ENCODE results near the gene PCAT7.

Gene PCAT7

DNA sequence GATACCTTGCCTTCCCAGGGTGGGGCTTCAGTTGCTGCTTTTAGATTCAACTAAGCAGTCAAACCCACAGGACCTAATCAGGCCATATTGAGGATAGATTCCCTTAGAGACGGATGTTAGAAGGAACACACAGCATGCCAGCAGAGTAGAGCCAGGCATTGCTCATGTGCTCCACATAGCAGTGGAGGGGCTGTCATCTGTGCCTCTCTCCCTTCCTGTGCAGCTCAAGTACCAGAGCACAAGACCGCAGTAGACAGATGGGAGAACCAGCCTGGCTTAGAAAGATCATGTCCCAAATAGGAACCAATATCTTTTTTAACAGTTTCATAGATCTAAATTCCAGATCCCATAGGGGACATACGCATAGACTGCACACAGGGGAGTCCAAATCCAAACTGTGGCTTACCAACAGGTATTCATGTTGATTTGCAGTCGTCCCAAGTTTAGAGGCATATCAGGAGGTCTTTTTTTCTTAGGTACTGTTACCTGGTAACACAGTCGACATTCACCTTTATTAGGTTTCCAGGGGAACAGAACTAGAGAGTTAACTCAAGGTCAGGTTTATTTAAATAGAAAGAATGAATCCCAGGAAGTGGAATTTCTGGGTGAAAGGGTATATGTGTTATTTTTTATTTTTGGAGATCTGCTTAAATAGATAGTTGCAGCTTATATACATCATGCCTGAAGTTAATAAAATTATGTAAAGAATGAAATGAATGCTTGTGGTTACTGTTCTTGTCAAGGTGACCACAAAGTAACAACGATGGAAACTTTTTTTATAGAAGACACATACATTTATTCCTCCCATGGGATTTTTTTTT is 43.5 kb upstream of the PCAT7 start:
- Histone ChIP-seq H3K4me2 (ENCODE audit: insufficient read depth, low read length, poor library complexity, severe bottlenecking) (no peak overlapping the region), H2BK120ac (ENCODE audit: low read depth, low read length) (no peak overlapping the region), H3K79me1 (ENCODE audit: low read depth, low read length) (no peaks in the 10 kb centered on the region), H3K14ac (ENCODE audit: low read length) (no peak overlapping the region), H4K91ac (ENCODE audit: low read depth, low read length, poor library complexity) (no peak overlapping the region), H2BK12ac (ENCODE audit: low read length) (no peak overlapping the region), H4K8ac (ENCODE audit: low read depth, low read length) (no peak overlapping the region), H3K4me3 (ENCODE audit: low read length in 2 of 2) (no peak overlapping the region), H3K27me3 (ENCODE audit: control insufficient read depth in 3 of 3, insufficient read depth in 3 of 3, low read depth in 1 of 3, low read length in 3 of 3) (no peaks in the 10 kb centered on the region), H2AK5ac (ENCODE audit: low read depth, low read length) (no peak overlapping the region), H3K9ac (ENCODE audit: low read depth, low read length, poor library complexity) (no peak overlapping the region), H2BK15ac (ENCODE audit: low read length) (no peak overlapping the region), H2BK5ac (ENCODE audit: low read length) (no peak overlapping the region), H3K4me1 (ENCODE audit: control insufficient read depth in 2 of 2, insufficient read depth in 1 of 2, low read depth in 1 of 2, low read length in 2 of 2) (peaks cover 0 to 2% of the 10 kb centered on the region in 2 donors), H2AFZ (ENCODE audit: low read length) (no peak overlapping the region), H3K9me3 (replicated peaks in 1 of 2; ENCODE audit: control insufficient read depth in 2 of 2, insufficient read depth in 1 of 2, low read depth in 1 of 2, low read length in 2 of 2) (no peaks in the 10 kb centered on the region), H3K18ac (ENCODE audit: low read length) (no peak overlapping the region), H3K4ac (ENCODE audit: low read length) (no peak overlapping the region), H3K23ac (ENCODE audit: low read depth, low read length, poor library complexity) (no peak overlapping the region), H3K36me3 (replicated peaks in 1 of 2; ENCODE audit: control insufficient read depth in 2 of 2, insufficient read depth in 2 of 2, low read length in 2 of 2) (no peaks in the 10 kb centered on the region), H3K27ac (replicated peaks; ENCODE audit: low read length) (no peak overlapping the region)
- no CpG with 5 or more reads among the region's 6 CpGs for WGBS, 2 donors (ENCODE audit: extremely low coverage in 2 of 2, insufficient read length in 2 of 2, insufficient replicate concordance in 1 of 2)
- no peak for DNase-seq (ENCODE audit: low spot score)

DNA sequence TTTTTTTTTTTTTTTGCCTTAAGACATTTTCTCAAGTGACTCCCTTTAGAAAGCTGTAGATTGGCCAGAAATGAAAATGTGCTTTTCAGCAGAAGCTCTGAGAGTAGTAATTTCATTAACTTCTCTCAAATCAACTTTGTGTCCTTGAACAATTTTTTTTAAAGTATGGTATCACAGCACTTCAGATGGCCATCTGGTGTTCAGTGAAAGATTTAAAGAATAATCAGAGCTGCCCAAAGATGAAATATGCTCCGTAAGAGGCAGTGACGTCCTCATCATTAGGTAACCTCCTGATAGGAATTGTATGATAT is 43.0 kb upstream of the PCAT7 start:
- no peak overlapping the region for H3K14ac ChIP-seq (ENCODE audit: low read length)
- no peak overlapping the region for H3K4ac ChIP-seq (ENCODE audit: low read length)
- H2AFZ ChIP-seq (ENCODE audit: low read length), result no peak overlapping the region
- no peak overlapping the region for H2AK5ac ChIP-seq (ENCODE audit: low read depth, low read length)
- no peak overlapping the region for H3K27ac ChIP-seq (replicated peaks; ENCODE audit: low read length)
- no peaks in the 10 kb centered on the region for H3K36me3 ChIP-seq (replicated peaks in 1 of 2; ENCODE audit: control insufficient read depth in 2 of 2, insufficient read depth in 2 of 2, low read length in 2 of 2)
- H3K4me1 ChIP-seq (ENCODE audit: control insufficient read depth in 2 of 2, insufficient read depth in 1 of 2, low read depth in 1 of 2, low read length in 2 of 2), result peaks cover 0 to 2% of the 10 kb centered on the region in 2 donors
- no CpG with 5 or more reads among the region's 2 CpGs for WGBS, 2 donors (ENCODE audit: extremely low coverage in 2 of 2, insufficient read length in 2 of 2, insufficient replicate concordance in 1 of 2)
- no peak overlapping the region for H2BK12ac ChIP-seq (ENCODE audit: low read length)
- no peak for DNase-seq (ENCODE audit: low spot score)
- no peak overlapping the region for H3K23ac ChIP-seq (ENCODE audit: low read depth, low read length, poor library complexity)
- H3K27me3 ChIP-seq (ENCODE audit: control insufficient read depth in 3 of 3, insufficient read depth in 3 of 3, low read depth in 1 of 3, low read length in 3 of 3), result no peaks in the 10 kb centered on the region
- H3K79me1 ChIP-seq (ENCODE audit: low read depth, low read length), result no peaks in the 10 kb centered on the region
- H3K4me3 ChIP-seq (ENCODE audit: low read length in 2 of 2), result no peak overlapping the region
- no peaks in the 10 kb centered on the region for H3K9me3 ChIP-seq (replicated peaks in 1 of 2; ENCODE audit: control insufficient read depth in 2 of 2, insufficient read depth in 1 of 2, low read depth in 1 of 2, low read length in 2 of 2)
- no peak overlapping the region for H2BK15ac ChIP-seq (ENCODE audit: low read length)
- no peak overlapping the region for H3K18ac ChIP-seq (ENCODE audit: low read length)
- no peak overlapping the region for H2BK5ac ChIP-seq (ENCODE audit: low read length)
- H3K4me2 ChIP-seq (ENCODE audit: insufficient read depth, low read length, poor library complexity, severe bottlenecking), result no peak overlapping the region
- no peak overlapping the region for H2BK120ac ChIP-seq (ENCODE audit: low read depth, low read length)
- H3K9ac ChIP-seq (ENCODE audit: low read depth, low read length, poor library complexity), result no peak overlapping the region
- H4K8ac ChIP-seq (ENCODE audit: low read depth, low read length), result no peak overlapping the region
- H4K91ac ChIP-seq (ENCODE audit: low read depth, low read length, poor library complexity), result no peak overlapping the region

DNA sequence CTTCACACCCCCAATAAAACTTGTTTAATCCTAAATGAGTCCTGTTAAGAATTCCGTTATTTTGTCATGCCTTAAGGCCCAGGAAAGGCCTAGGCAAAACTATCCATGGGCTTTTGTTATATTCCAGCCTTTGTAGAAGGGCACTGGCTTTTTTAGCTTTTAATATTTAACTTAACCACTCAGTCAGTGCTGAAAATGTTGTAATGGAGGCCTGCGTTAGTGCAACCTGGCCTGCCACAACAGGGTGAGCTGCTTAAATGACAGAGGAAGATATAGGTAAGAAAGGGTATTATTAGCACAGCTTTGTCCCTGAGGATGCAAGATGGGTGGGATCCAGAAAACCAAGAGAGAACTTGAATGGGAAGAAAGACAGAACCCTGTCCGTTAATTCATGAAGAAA is 40.2 kb upstream of the PCAT7 start:
- no peaks in the 10 kb centered on the region for H3K36me3 ChIP-seq (replicated peaks in 1 of 2; ENCODE audit: control insufficient read depth in 2 of 2, insufficient read depth in 2 of 2, low read length in 2 of 2)
- H3K4ac ChIP-seq (ENCODE audit: low read length), result no peak overlapping the region
- H3K27me3 ChIP-seq (ENCODE audit: control insufficient read depth in 3 of 3, insufficient read depth in 3 of 3, low read depth in 1 of 3, low read length in 3 of 3), result no peaks in the 10 kb centered on the region
- no peaks in the 10 kb centered on the region for H3K79me1 ChIP-seq (ENCODE audit: low read depth, low read length)
- H3K18ac ChIP-seq (ENCODE audit: low read length), result no peak overlapping the region
- no peak overlapping the region for H2BK5ac ChIP-seq (ENCODE audit: low read length)
- no peak overlapping the region for H3K14ac ChIP-seq (ENCODE audit: low read length)
- H3K9ac ChIP-seq (ENCODE audit: low read depth, low read length, poor library complexity), result no peak overlapping the region
- H2AFZ ChIP-seq (ENCODE audit: low read length), result no peak overlapping the region
- H2AK5ac ChIP-seq (ENCODE audit: low read depth, low read length), result no peak overlapping the region
- no peak overlapping the region for H3K23ac ChIP-seq (ENCODE audit: low read depth, low read length, poor library complexity)
- WGBS, 2 donors (ENCODE audit: extremely low coverage in 2 of 2, insufficient read length in 2 of 2, insufficient replicate concordance in 1 of 2), result no CpG with 5 or more reads among the region's 3 CpGs
- peaks cover 0 to 2% of the 10 kb centered on the region in 2 donors for H3K4me1 ChIP-seq (ENCODE audit: control insufficient read depth in 2 of 2, insufficient read depth in 1 of 2, low read depth in 1 of 2, low read length in 2 of 2)
- no peak overlapping the region for H2BK15ac ChIP-seq (ENCODE audit: low read length)
- no peak overlapping the region for H3K4me2 ChIP-seq (ENCODE audit: insufficient read depth, low read length, poor library complexity, severe bottlenecking)
- H3K27ac ChIP-seq (replicated peaks; ENCODE audit: low read length), result no peak overlapping the region
- no peak overlapping the region for H4K8ac ChIP-seq (ENCODE audit: low read depth, low read length)
- no peak overlapping the region for H3K4me3 ChIP-seq (ENCODE audit: low read length in 2 of 2)
- no peak for DNase-seq (ENCODE audit: low spot score)
- H2BK120ac ChIP-seq (ENCODE audit: low read depth, low read length), result no peak overlapping the region
- no peaks in the 10 kb centered on the region for H3K9me3 ChIP-seq (replicated peaks in 1 of 2; ENCODE audit: control insufficient read depth in 2 of 2, insufficient read depth in 1 of 2, low read depth in 1 of 2, low read length in 2 of 2)
- no peak overlapping the region for H4K91ac ChIP-seq (ENCODE audit: low read depth, low read length, poor library complexity)
- no peak overlapping the region for H2BK12ac ChIP-seq (ENCODE audit: low read length)

DNA sequence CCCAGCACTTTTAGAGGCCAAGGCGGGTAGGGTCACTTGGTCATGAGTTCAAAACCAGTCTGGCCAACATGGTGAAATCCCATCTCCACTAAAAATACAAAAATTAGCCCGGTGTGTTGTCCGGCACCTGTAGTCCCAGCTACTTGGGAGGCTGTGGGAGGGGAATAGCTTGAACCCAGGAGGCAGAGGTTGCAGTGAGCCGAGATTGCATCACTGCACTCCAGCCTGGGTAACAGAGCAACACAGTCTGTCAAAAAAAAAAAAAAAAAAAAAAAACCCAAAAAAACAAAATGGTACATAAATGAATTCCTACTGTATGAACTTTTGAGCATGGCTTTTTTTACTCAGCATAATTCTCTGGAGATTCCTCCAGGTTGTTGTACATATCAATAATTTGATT is 37.6 kb upstream of the PCAT7 start:
- H4K91ac ChIP-seq (ENCODE audit: low read depth, low read length, poor library complexity), result no peak overlapping the region
- DNase-seq (ENCODE audit: low spot score), result no peak
- no peak overlapping the region for H3K14ac ChIP-seq (ENCODE audit: low read length)
- no peak overlapping the region for H3K9ac ChIP-seq (ENCODE audit: low read depth, low read length, poor library complexity)
- H3K27me3 ChIP-seq (ENCODE audit: control insufficient read depth in 3 of 3, insufficient read depth in 3 of 3, low read depth in 1 of 3, low read length in 3 of 3), result no peaks in the 10 kb centered on the region
- no peak overlapping the region for H3K4me3 ChIP-seq (ENCODE audit: low read length in 2 of 2)
- H3K79me1 ChIP-seq (ENCODE audit: low read depth, low read length), result no peaks in the 10 kb centered on the region
- no peak overlapping the region for H2AK5ac ChIP-seq (ENCODE audit: low read depth, low read length)
- H2BK5ac ChIP-seq (ENCODE audit: low read length), result no peak overlapping the region
- WGBS, 2 donors (ENCODE audit: extremely low coverage in 2 of 2, insufficient read length in 2 of 2, insufficient replicate concordance in 1 of 2), result no CpG with 5 or more reads among the region's 4 CpGs
- H2AFZ ChIP-seq (ENCODE audit: low read length), result no peak overlapping the region
- H2BK15ac ChIP-seq (ENCODE audit: low read length), result no peak overlapping the region
- H3K4me1 ChIP-seq (ENCODE audit: control insufficient read depth in 2 of 2, insufficient read depth in 1 of 2, low read depth in 1 of 2, low read length in 2 of 2), result peaks cover 0 to 2% of the 10 kb centered on the region in 2 donors
- H2BK12ac ChIP-seq (ENCODE audit: low read length), result no peak overlapping the region
- no peaks in the 10 kb centered on the region for H3K9me3 ChIP-seq (replicated peaks in 1 of 2; ENCODE audit: control insufficient read depth in 2 of 2, insufficient read depth in 1 of 2, low read depth in 1 of 2, low read length in 2 of 2)
- no peak overlapping the region for H3K23ac ChIP-seq (ENCODE audit: low read depth, low read length, poor library complexity)
- no peak overlapping the region for H3K18ac ChIP-seq (ENCODE audit: low read length)
- no peak overlapping the region for H3K4ac ChIP-seq (ENCODE audit: low read length)
- H4K8ac ChIP-seq (ENCODE audit: low read depth, low read length), result no peak overlapping the region
- no peak overlapping the region for H3K4me2 ChIP-seq (ENCODE audit: insufficient read depth, low read length, poor library complexity, severe bottlenecking)
- no peaks in the 10 kb centered on the region for H3K36me3 ChIP-seq (replicated peaks in 1 of 2; ENCODE audit: control insufficient read depth in 2 of 2, insufficient read depth in 2 of 2, low read length in 2 of 2)
- H2BK120ac ChIP-seq (ENCODE audit: low read depth, low read length), result no peak overlapping the region
- H3K27ac ChIP-seq (replicated peaks; ENCODE audit: low read length), result no peak overlapping the region

Measured in neuronal stem cell (in vitro differentiated cells).